Endodermal cell (in vitro differentiated cells): ENCODE data around the gene CCSER1. TPM values are rescaled to one million over a fixed set of nuclear protein-coding genes. Genes with fewer than 3 reads are reported as not detected.
A peak's percentile ranks its signal among the peaks of the same experiment; 100 is the strongest.

ENCODE experiments used
- DNase-seq: peaks from one replicate; pipeline ENCODE4 v3.0.0-alpha.2; 2017
- H3K27ac ChIP-seq: 2 replicates; pipeline ENCODE4 v1.5.1; 2013; ENCODE audit warnings: mild to moderate bottlenecking, low read depth, low read length, moderate library complexity
- H3K27me3 ChIP-seq: 2 replicates; pipeline ENCODE4 v1.6.1; 2013; ENCODE audit warnings: mild to moderate bottlenecking, low read length, moderate library complexity; ENCODE audit not compliant: insufficient read depth, control insufficient read depth, poor library complexity, severe bottlenecking
- H3K36me3 ChIP-seq: 2 replicates; pipeline ENCODE4 v1.7.0; 2013; ENCODE audit warnings: mild to moderate bottlenecking, low read length, moderate library complexity; ENCODE audit not compliant: control insufficient read depth, insufficient read depth
- H3K4me1 ChIP-seq: one replicate; pipeline ENCODE4 v1.7.0; 2013; ENCODE audit warnings: low read length; ENCODE audit not compliant: control insufficient read depth, insufficient read depth
- H3K4me3 ChIP-seq: 2 replicates; pipeline ENCODE4 v1.5.1; 2013; ENCODE audit warnings: mild to moderate bottlenecking, low read length, moderate library complexity
- H3K9ac ChIP-seq: 2 replicates; pipeline ENCODE4 v1.6.1; 2013; ENCODE audit warnings: mild to moderate bottlenecking, low read length, moderate library complexity; ENCODE audit not compliant: poor library complexity, severe bottlenecking; ENCODE audit errors: extremely low read depth
- H3K9me3 ChIP-seq: 2 replicates; pipeline ENCODE4 v1.6.1; 2013; ENCODE audit warnings: mild to moderate bottlenecking, low read length, moderate library complexity; ENCODE audit not compliant: control insufficient read depth
- H3K27ac Mint-ChIP-seq: 2 replicates; pipeline ENCODE4 v1.8.0; 2020; ENCODE audit warnings: mixed read lengths
- H3K27me3 Mint-ChIP-seq: 2 replicates; pipeline ENCODE4 v1.8.0; 2021; ENCODE audit warnings: mild to moderate bottlenecking, mixed read lengths; ENCODE audit not compliant: insufficient read depth
- H3K36me3 Mint-ChIP-seq: 2 replicates; pipeline ENCODE4 v1.8.0; 2020; ENCODE audit warnings: low read depth, mixed read lengths
- H3K4me1 Mint-ChIP-seq: 2 replicates; pipeline ENCODE4 v1.8.0; 2020; ENCODE audit warnings: mixed read lengths
- H3K4me3 Mint-ChIP-seq: 2 replicates; pipeline ENCODE4 v1.8.0; 2020; ENCODE audit warnings: mild to moderate bottlenecking, moderate library complexity, mixed read lengths
- H3K9me3 Mint-ChIP-seq: 2 replicates; pipeline ENCODE4 v1.8.0; 2020; ENCODE audit warnings: mild to moderate bottlenecking, mixed read lengths
- WGBS, 2 experiments: methylation state at CpG; one replicate each; pipeline versions ENCODE4 v1.1.5 to v1.1.7; 2013; ENCODE audit warnings: missing lambda C conversion rate in 2 of 2, mixed read lengths in 1 of 2; ENCODE audit not compliant: insufficient coverage in 1 of 2, insufficient read length in 1 of 2; 5-methylcytosine and 5-hydroxymethylcytosine counted together
- total RNA-seq, 2 donors: library from RNA; stranded (reverse); fragmentation: NEBNext Ultra II Directional in 1 of 2; extraction: Animal tissue kit (Norgen Biotek cat#: 25700) in 1 of 2; gene quantifications; 2 replicates in 1 of 2; 3 replicates in 1 of 2; pipeline ENCODE4 v1.2.1, GENCODE V29; 2021
- TF ChIP-seq, protein P1 (sequence below): fragments of 200-600 bp; sonication (generic); conservative IDR thresholded peaks from 2 replicates; pipeline ENCODE4 v1.5.0; 2021; ENCODE audit warnings: antibody characterized with exemption, mild to moderate bottlenecking

CCSER1 gene
- total RNA-seq, 2 donors from 2014 or later = 1.1 to 2.2 TPM

DNA sequence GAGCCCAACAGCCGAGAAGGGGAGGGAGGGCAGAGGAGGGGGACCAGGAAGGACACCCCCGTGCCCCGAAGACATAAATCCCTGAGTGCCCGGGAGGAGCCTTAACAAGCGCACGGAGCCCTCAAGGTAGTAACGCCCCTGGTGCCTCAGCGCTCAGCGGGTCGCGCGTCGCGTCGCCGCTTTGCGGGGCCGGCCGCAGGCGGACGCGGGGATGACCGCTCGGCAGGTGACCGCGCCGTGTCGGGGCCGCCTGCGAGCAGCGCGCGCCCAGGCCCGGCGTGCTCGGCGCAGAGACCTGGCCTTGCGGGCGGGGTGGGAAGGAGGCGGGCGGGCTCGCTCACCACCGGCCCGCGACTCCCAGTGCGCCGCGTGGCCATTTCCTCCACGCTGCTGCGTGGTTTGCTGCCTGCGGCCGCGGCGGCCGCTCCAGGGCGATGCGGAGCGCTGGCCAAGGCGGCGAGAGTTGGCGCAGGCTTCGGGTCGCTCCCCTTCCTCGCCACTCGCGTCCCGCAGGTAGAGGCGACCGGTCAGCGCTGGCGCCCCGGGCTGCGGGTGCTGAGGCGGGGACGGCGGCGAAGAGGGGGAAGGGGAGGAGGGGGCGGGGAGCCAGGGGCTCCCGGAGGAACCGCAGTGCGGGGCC is 632 bp downstream of the CCSER1 start:
- TF ChIP-seq, protein P1, sequence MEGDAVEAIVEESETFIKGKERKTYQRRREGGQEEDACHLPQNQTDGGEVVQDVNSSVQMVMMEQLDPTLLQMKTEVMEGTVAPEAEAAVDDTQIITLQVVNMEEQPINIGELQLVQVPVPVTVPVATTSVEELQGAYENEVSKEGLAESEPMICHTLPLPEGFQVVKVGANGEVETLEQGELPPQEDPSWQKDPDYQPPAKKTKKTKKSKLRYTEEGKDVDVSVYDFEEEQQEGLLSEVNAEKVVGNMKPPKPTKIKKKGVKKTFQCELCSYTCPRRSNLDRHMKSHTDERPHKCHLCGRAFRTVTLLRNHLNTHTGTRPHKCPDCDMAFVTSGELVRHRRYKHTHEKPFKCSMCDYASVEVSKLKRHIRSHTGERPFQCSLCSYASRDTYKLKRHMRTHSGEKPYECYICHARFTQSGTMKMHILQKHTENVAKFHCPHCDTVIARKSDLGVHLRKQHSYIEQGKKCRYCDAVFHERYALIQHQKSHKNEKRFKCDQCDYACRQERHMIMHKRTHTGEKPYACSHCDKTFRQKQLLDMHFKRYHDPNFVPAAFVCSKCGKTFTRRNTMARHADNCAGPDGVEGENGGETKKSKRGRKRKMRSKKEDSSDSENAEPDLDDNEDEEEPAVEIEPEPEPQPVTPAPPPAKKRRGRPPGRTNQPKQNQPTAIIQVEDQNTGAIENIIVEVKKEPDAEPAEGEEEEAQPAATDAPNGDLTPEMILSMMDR = no peak
- Mint-ChIP-seq H3K27ac (peak overlapping the region; percentile 25), H3K4me1 (peaks cover 10% of the 10 kb centered on the region), H3K36me3 (no peaks in the 10 kb centered on the region), H3K9me3 (no peaks in the 10 kb centered on the region), H3K27me3 (peaks cover 43% of the 10 kb centered on the region), H3K4me3 (peak overlapping the region; percentile 75)
- no peaks in the 10 kb centered on the region for H3K36me3 ChIP-seq
- peak overlapping the region; percentile 26 for H3K9ac ChIP-seq
- peak overlapping the region; percentile 88 for H3K4me3 ChIP-seq
- H3K4me1 ChIP-seq = no peaks in the 10 kb centered on the region
- WGBS, 2 experiments = 0% methylated on average over 18 to 81 of the region's 81 CpGs
- peaks cover 48% of the 10 kb centered on the region for H3K27me3 ChIP-seq
- DNase-seq = no peak
- H3K9me3 ChIP-seq = no peaks in the 10 kb centered on the region
- H3K27ac ChIP-seq = no peak overlapping the region

DNA sequence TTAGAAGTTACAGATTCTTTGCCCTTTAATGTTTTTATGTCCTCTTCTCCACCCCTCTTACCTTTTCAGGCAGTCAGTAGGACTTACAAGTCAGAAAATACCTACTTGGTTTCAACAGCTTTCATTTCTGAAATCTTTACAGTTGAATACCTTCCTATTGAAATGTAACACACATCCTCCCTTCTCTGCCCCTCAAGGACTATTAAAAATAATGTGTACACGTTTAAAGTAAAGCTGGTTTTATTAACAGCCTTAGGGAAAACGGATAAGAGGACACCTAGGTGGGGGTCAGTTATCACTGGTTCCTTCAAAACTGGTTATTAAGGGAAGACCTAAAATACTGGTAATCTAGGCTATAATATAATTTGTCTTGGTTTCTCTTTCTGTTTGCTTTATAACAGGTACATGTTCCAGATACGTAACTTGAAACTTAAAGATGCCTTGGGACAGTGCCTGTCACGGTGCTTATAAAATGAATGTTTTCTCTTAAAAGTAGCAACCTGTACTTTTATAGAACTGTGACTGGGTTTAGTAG is 1.8 kb downstream of the CCSER1 start:
- no peaks in the 10 kb centered on the region for H3K36me3 ChIP-seq
- DNase-seq = no peak
- H3K9ac ChIP-seq = no peak overlapping the region
- H3K27ac ChIP-seq = no peak overlapping the region
- H3K9me3 ChIP-seq = no peaks in the 10 kb centered on the region
- H3K27me3 ChIP-seq = peaks cover 48% of the 10 kb centered on the region
- H3K4me1 Mint-ChIP-seq = peaks cover 10% of the 10 kb centered on the region
- no peaks in the 10 kb centered on the region for H3K4me1 ChIP-seq
- H3K36me3 Mint-ChIP-seq = no peaks in the 10 kb centered on the region
- peak overlapping the region; percentile 88 for H3K4me3 ChIP-seq
- H3K27ac Mint-ChIP-seq = no peak overlapping the region
- H3K27me3 Mint-ChIP-seq = peaks cover 46% of the 10 kb centered on the region
- TF ChIP-seq, protein P1 = no peak
- 63 to 73% methylated on average over 2 to 4 of the region's 4 CpGs for WGBS, 2 experiments
- peak overlapping the region; percentile 75 for H3K4me3 Mint-ChIP-seq
- H3K9me3 Mint-ChIP-seq = no peaks in the 10 kb centered on the region

DNA sequence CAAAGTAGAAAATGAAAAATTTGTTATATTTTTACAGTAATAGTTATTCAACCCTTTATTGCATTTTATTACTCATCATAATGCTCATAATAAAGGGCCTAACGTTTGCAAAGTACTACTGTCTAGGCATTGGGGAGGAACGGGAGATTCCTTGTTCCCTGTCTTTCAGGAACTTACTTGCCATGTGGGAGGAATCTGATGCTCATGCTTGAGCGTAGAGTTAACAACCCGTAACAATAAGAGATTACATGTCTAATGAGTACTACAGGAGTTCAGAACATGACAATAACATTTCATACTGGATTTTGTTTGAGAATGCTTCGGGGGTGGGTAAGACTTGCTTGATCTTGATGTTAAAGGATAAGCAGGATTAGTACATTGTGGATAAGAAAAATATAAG is 2.9 kb downstream of the CCSER1 start:
- Histone ChIP-seq H3K4me1 (no peaks in the 10 kb centered on the region), H3K27ac (no peak overlapping the region), H3K9ac (no peak overlapping the region), H3K9me3 (no peaks in the 10 kb centered on the region), H3K36me3 (no peaks in the 10 kb centered on the region), H3K27me3 (peaks cover 51% of the 10 kb centered on the region), H3K4me3 (no peak overlapping the region)
- H3K4me1 Mint-ChIP-seq = peaks cover 10% of the 10 kb centered on the region
- no peak overlapping the region for H3K4me3 Mint-ChIP-seq
- no peaks in the 10 kb centered on the region for H3K9me3 Mint-ChIP-seq
- TF ChIP-seq, protein P1 = no peak
- DNase-seq = no peak
- H3K27ac Mint-ChIP-seq = no peak overlapping the region
- no peaks in the 10 kb centered on the region for H3K36me3 Mint-ChIP-seq
- 88 to 89% methylated on average over 5 of the region's 5 CpGs for WGBS, 2 experiments
- H3K27me3 Mint-ChIP-seq = peaks cover 45% of the 10 kb centered on the region
